AG09309 (cell line): ENCODE results near the gene CARD19.

Experiments
- DNase-seq: peaks from one replicate; pipeline ENCODE4 v3.0.0-alpha.2; 2010; ENCODE audit warnings: low read depth
- H3K4me3 ChIP-seq: 2 replicates; pipeline ENCODE4 v1.5.1; 2011; ENCODE audit warnings: mild to moderate bottlenecking, low read depth, low read length, moderate library complexity; ENCODE audit not compliant: control insufficient read depth
- TF ChIP-seq, protein P1 (sequence below): IDR thresholded peaks from 2 replicates; pipeline ENCODE4 v1.5.1; 2011; ENCODE audit warnings: mild to moderate bottlenecking, low read depth, low read length, inconsistent platforms; ENCODE audit not compliant: insufficient read depth, control insufficient read depth; ENCODE audit errors: missing control alignments

CARD19 gene

GRCh38 chr9:93095205-93096130 lies 549 bp upstream of the CARD19 start:
- TF ChIP-seq, protein P1, sequence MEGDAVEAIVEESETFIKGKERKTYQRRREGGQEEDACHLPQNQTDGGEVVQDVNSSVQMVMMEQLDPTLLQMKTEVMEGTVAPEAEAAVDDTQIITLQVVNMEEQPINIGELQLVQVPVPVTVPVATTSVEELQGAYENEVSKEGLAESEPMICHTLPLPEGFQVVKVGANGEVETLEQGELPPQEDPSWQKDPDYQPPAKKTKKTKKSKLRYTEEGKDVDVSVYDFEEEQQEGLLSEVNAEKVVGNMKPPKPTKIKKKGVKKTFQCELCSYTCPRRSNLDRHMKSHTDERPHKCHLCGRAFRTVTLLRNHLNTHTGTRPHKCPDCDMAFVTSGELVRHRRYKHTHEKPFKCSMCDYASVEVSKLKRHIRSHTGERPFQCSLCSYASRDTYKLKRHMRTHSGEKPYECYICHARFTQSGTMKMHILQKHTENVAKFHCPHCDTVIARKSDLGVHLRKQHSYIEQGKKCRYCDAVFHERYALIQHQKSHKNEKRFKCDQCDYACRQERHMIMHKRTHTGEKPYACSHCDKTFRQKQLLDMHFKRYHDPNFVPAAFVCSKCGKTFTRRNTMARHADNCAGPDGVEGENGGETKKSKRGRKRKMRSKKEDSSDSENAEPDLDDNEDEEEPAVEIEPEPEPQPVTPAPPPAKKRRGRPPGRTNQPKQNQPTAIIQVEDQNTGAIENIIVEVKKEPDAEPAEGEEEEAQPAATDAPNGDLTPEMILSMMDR, result no peak
- peak overlapping the region; percentile 79 for H3K4me3 ChIP-seq
- peak; percentile 86 for DNase-seq

DNA sequence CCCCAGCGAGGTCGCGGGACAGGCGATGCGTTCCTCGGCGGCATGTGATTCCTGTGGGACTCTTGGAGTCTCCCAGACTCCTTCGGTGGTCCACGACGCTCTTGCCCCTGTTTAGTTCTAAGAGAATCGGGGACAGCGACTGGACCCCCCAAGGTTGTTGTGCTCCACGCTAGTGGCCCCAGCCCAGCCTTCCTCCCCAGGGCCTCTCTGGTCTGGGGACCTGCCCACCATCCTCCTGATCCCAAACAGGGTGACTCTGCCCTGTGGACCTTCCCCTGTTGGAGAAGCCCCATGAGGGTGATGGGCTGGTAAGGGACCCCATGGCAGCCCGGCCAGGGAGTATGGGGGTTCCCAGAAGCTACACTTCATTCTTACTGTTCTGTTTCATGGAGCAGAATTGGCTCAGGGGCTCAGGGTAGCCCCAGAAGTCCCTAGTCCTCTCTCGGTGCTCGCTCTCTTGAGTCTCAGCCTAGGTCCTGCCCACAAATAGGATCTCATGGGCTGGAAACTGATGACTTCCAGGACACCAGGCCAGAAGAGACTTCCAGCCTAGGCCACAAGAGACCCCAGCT lies 880 bp downstream of the CARD19 start:
- DNase-seq, result no peak
- TF ChIP-seq, protein P1, result no peak
- peak overlapping the region; percentile 79 for H3K4me3 ChIP-seq

GRCh38 chr9:93097511-93098201 lies 1.6 kb downstream of the CARD19 start:
- DNase-seq, result no peak
- TF ChIP-seq, protein P1, result no peak
- H3K4me3 ChIP-seq, result peak overlapping the region; percentile 79

DNA sequence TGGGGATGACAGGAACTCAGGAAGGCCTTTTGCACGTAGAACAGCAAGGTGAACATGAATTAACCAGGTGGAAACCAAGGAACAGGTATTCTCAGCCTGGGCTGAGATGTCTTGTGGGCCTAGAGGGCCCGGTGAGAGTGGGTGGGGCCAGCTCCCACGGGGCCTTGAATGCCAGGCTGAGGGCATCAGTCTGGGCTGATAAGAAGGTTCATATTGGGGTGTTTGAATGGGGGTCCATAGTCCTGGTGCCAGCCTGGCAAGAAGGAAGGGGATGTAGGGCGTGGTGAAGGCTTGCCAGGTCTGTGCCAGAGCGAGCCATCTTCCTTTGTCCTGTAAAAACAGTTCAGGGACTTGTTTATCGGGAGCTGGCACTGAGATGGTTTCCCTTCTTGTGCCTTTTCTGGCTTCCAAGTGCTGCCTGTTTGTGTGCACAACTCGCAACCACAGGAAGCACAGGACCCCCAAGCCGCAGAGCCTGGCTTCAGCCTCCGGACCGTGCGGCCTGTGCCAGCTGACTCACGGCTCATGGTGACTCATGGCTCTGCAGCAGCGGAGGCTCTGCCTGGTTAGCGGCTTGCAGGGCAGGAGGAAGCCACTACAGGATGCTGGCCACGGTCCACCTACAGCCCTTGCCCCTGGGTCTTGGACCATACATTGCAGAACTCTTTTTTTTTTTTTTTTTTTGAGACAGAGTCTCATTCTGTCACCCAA lies 2.4 kb downstream of the CARD19 start:
- TF ChIP-seq, protein P1, result no peak
- 0 out of 2 replicates have a peak overlapping the region, but pooled peaks have one; percentile 0 for H3K4me3 ChIP-seq
- peak; percentile 93 for DNase-seq

DNA sequence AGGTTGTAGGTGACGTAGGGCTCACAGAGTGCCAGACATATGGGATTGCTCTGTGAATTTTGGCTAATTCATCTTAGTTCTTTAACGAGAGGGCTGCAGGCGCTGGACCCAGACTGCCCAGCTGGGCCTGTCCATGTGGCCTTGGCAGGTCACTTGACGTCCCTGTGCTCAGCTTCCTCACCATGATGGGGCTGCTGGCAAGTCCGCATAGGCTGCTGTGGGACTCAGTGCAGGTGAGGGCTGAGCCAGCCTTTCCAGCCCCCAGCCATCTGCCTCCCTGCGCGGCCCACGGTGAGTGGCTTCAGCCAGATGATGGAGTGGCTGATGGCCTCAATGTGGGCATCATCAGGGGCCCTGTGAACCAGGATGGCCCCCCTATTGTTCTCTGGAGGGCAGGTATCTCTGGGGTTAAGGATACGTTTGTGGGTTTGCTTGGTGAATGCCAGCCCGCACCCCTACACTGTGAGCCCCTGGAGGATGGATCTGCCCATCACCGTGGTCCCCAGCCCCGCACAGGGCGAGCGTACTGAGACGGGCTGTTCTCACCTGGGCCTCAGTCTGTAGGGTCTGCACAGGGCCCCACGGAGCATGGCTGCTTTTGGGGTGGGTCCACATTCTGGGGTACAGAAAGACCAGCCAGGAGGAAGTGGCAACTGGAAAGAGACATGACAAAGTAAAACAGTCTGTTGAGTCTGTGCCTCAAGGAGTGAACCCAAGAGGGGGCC lies 3.7 kb downstream of the CARD19 start:
- DNase-seq, result no peak
- H3K4me3 ChIP-seq, result no peak overlapping the region
- TF ChIP-seq, protein P1, result no peak
